Tibial nerve (tissue), 4 donors: Measurements from ENCODE around the gene TPM1. TPM values are rescaled to one million over a fixed set of nuclear protein-coding genes. Genes with fewer than 3 reads are reported as not detected.
"Not testable (repeated sequence)": the region's sequence is repeated elsewhere in the genome, so short reads cannot be mapped to it uniquely, and the experiment has no call there.

Source experiments
- DNase-seq, 2 donors: peaks; one replicate each; pipeline ENCODE4 v3.0.0-alpha.2; 2019; ENCODE audit warnings: low spot score in 2 of 2
- H3K27ac ChIP-seq, 4 donors: fragments of 200-600 bp; sonication (generic) in 3 of 4; one replicate each; pipeline ENCODE4 v1.5.1; 2017 to 2019; ENCODE audit warnings: mild to moderate bottlenecking in 1 of 4
- H3K27me3 ChIP-seq, 2 donors: fragments of 200-600 bp; sonication (generic) in 1 of 2; one replicate each; pipeline versions ENCODE4 v1.5.1 to v1.6.0; 2017 to 2019
- H3K36me3 ChIP-seq, 3 donors: fragments of 200-600 bp; sonication (generic); one replicate each; pipeline ENCODE4 v1.5.1; 2018 to 2019
- H3K4me1 ChIP-seq, 4 donors: fragments of 200-600 bp; sonication (generic) in 3 of 4; one replicate each; pipeline ENCODE4 v1.5.1; 2017 to 2019
- H3K4me3 ChIP-seq, 4 donors: fragments of 200-600 bp; sonication (generic) in 3 of 4; one replicate each; pipeline ENCODE4 v1.5.1; 2017 to 2019; ENCODE audit warnings: mild to moderate bottlenecking in 1 of 4, moderate library complexity in 1 of 4
- H3K9me3 ChIP-seq, 4 donors: fragments of 200-600 bp; sonication (generic) in 3 of 4; one replicate each; pipeline ENCODE4 v1.5.1; 2017 to 2019
- CTCF ChIP-seq, 5 experiments: fragments of 200-600 bp in 3 of 5; fragments of 450-650 bp in 2 of 5; sonication (generic) in 3 of 5; IDR thresholded peaks; one replicate each; pipeline ENCODE4 v1.5.1; 2016 to 2019; ENCODE audit warnings: antibody characterized with exemption in 5 of 5, mild to moderate bottlenecking in 3 of 5, moderate library complexity in 2 of 5
- EP300 ChIP-seq, 2 donors: sonication (generic); formaldehyde crosslinking; IDR thresholded peaks; one replicate each; pipeline ENCODE4 v1.6.1; 2017; ENCODE audit warnings: antibody characterized with exemption in 2 of 2, mild to moderate bottlenecking in 1 of 2
- POLR2A ChIP-seq, 2 donors: fragments of 450-650 bp; IDR thresholded peaks; one replicate each; pipeline ENCODE4 v1.6.1; 2017; ENCODE audit warnings: antibody characterized with exemption in 2 of 2, mild to moderate bottlenecking in 2 of 2, moderate library complexity in 2 of 2
- WGBS, 2 donors: methylation state at CpG; one replicate each; pipeline ENCODE4 v1.1.5; 2018; 5-methylcytosine and 5-hydroxymethylcytosine counted together
- total RNA-seq, 4 donors: library from RNA; depleted of rRNA; stranded (reverse); fragments of >200 nt; gene quantifications; one replicate each; pipeline ENCODE4 v1.1.0, GENCODE V29; 2016

Gene TPM1
- total RNA-seq, result 100 to 1,000 TPM; 311 to 468 (median 366) TPM

GRCh38 chr15:63041974-63042876 lies at the start of gene TPM1:
TSS of gene TPM1 (plus strand) at chr15:63042747. CDS start at chr15:63042830, 83 bp downstream.
- Histone ChIP-seq H3K4me3 (peak within 1 kb of the TSS; percentile 59 to 72 (median 66)), H3K36me3 (no peaks in the 10 kb centered on the region), H3K27me3 (peaks cover 0 to 50% of the 10 kb centered on the region in 2 donors), H3K4me1 (peaks cover 0 to 58% (median 18%) of the 10 kb centered on the region in 4 donors), H3K9me3 (no peaks in the 10 kb centered on the region), H3K27ac (peak within 1 kb of the TSS; percentile 58 to 88 (median 86))
- peak; percentile 72 to 81 for DNase-seq
- TF ChIP-seq EP300 (IDR thresholded peaks at IDR 0.05), result peak in 1 of 2 donors; percentile 76
- TF ChIP-seq CTCF (IDR thresholded peaks at IDR 0.05), result no peak
- TF ChIP-seq POLR2A (IDR thresholded peaks at IDR 0.05), result peak in 1 of 2 donors; percentile 61
- 2 to 3% methylated on average over 45 to 72 of the region's 84 CpGs for WGBS, 2 donors

- WGBS, 2 donors, result 89 to 90% methylated on average over 7 of the region's 7 CpGs
- Histone ChIP-seq H3K4me3 (no peak overlapping the region), H3K4me1 (peaks cover 0 to 6% (median 0%) of the 10 kb centered on the region in 4 donors), H3K27ac (no peak overlapping the region), H3K27me3 (no peaks in the 10 kb centered on the region), H3K9me3 (no peaks in the 10 kb centered on the region), H3K36me3 (no peaks in the 10 kb centered on the region)
- DNase-seq, result no peak
- no peak for TF ChIP-seq POLR2A (IDR thresholded peaks at IDR 0.05)
Observed at GRCh38 chr15:62993066-62993465, 49.5 kb upstream of the TPM1 start.

GRCh38 chr15:62993632-62994031 lies 48.9 kb upstream of the TPM1 start:
- not testable (repeated sequence) for H3K27ac ChIP-seq, H3K4me1 ChIP-seq, H3K27me3 ChIP-seq, H3K4me3 ChIP-seq, H3K9me3 ChIP-seq, H3K36me3 ChIP-seq, DNase-seq
- 95% methylated on average over 4 of the region's 4 CpGs for WGBS, 2 donors

GRCh38 chr15:62994439-62994838 lies 48.1 kb upstream of the TPM1 start:
- Histone ChIP-seq H3K4me1 (peaks cover 0 to 4% (median 0%) of the 10 kb centered on the region in 4 donors), H3K27me3 (no peaks in the 10 kb centered on the region), H3K27ac (no peak overlapping the region), H3K9me3 (no peaks in the 10 kb centered on the region), H3K4me3 (no peak overlapping the region), H3K36me3 (no peaks in the 10 kb centered on the region)
- no peak for TF ChIP-seq POLR2A (IDR thresholded peaks at IDR 0.05)
- TF ChIP-seq EP300 (IDR thresholded peaks at IDR 0.05), result no peak
- TF ChIP-seq CTCF (IDR thresholded peaks at IDR 0.05), result no peak
- DNase-seq, result no peak
- WGBS, 2 donors, result 64 to 68% methylated on average over 4 of the region's 4 CpGs

- no peaks in the 10 kb centered on the region for H3K27me3 ChIP-seq
- H3K4me1 ChIP-seq, result no peaks in the 10 kb centered on the region
- no peak overlapping the region for H3K27ac ChIP-seq
- WGBS, 2 donors, result 60 to 64% methylated on average over 3 of the region's 3 CpGs
- TF ChIP-seq EP300 (IDR thresholded peaks at IDR 0.05) (no peak), CTCF (IDR thresholded peaks at IDR 0.05) (no peak), POLR2A (IDR thresholded peaks at IDR 0.05) (no peak)
- H3K9me3 ChIP-seq, result no peaks in the 10 kb centered on the region
- no peak for DNase-seq
- no peak overlapping the region for H3K4me3 ChIP-seq
- no peaks in the 10 kb centered on the region for H3K36me3 ChIP-seq
Observed at GRCh38 chr15:62994975-62995681, 47.4 kb upstream of the TPM1 start.

GRCh38 chr15:62997441-62997840 lies 45.1 kb upstream of the TPM1 start:
- Histone ChIP-seq H3K27ac (no peak overlapping the region), H3K4me1 (no peaks in the 10 kb centered on the region), H3K9me3 (no peaks in the 10 kb centered on the region), H3K27me3 (no peaks in the 10 kb centered on the region), H3K36me3 (no peaks in the 10 kb centered on the region), H3K4me3 (no peak overlapping the region)
- no peak for TF ChIP-seq POLR2A (IDR thresholded peaks at IDR 0.05)
- TF ChIP-seq CTCF (IDR thresholded peaks at IDR 0.05), result no peak
- TF ChIP-seq EP300 (IDR thresholded peaks at IDR 0.05), result no peak
- WGBS, 2 donors, result 92 to 100% methylated on average over 3 of the region's 3 CpGs
- no peak for DNase-seq
